ENCODE measurements around the gene NACAD.

The NACAD gene

DNA sequence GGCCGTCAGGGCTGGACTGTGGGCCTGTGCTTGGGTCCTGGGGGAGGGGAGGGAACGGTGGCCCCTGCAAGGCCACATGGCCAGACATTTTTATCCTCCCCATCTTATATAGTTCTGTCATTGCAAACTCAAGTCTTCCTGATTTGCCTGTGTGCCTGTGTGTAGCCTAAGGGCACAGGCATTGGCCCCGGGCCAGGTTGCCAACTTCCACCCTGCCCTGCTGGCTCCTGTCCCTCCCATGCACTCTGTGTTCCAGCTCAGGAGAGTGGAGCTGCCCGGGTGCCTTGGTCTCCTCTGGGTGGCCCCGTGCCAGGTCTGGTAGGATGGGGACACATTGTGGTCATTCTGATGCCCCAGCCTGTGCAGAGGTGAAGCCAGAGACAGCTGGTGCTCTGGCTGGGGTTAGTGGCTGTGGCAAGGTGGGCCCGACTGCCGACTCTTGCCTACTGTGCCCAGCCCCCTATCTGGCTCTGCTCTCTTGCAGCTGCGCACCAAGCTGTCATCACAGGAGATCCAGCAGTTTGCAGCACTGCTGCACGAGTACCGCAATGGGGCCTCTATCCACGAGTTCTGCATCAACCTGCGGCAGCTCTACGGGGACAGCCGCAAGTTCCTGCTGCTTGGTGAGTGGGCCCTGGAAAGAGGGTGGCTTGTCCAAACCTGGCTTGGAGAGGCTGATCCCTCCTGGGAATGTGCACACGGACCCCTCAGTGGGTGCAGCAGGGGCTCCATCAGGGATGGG is 14.8 kb downstream of the NACAD start:
- no peak for DNase-seq

DNA sequence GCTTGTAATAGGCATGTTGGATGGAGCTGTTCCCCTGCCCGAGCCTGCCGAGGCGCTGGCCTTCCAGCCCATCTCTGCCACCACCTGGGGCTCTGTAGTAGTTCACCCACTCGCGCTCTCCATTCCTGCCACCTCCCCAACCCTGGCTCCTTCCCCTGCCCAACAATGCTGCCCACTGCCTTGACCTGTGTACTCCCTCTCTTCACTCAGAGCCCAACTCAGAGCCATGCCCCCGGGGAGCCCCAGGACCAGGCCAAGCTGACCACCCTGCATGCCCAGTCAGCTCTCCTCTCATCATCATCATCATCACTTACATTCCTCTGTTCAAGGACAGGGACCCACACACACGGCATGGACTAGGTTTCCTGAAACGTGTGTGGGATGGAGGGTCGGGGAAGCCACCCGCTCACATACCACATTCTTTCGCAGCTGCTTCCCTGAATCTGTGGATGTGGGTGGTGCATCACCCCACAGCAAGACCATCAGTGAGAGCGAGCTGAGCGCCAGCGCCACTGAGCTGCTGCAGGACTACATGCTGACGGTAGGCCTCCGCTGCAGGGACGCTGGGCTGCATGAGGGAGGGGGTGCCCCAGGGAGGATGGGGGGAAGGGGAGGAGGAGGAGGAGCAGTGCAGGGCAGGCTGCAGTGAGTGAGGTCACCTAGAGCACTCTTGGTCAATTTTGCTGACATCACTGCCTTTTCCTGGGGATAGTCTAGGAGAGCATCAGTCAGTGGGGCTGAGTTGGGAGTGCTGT is 15.6 kb downstream of the NACAD start:
- no peak for DNase-seq

DNA sequence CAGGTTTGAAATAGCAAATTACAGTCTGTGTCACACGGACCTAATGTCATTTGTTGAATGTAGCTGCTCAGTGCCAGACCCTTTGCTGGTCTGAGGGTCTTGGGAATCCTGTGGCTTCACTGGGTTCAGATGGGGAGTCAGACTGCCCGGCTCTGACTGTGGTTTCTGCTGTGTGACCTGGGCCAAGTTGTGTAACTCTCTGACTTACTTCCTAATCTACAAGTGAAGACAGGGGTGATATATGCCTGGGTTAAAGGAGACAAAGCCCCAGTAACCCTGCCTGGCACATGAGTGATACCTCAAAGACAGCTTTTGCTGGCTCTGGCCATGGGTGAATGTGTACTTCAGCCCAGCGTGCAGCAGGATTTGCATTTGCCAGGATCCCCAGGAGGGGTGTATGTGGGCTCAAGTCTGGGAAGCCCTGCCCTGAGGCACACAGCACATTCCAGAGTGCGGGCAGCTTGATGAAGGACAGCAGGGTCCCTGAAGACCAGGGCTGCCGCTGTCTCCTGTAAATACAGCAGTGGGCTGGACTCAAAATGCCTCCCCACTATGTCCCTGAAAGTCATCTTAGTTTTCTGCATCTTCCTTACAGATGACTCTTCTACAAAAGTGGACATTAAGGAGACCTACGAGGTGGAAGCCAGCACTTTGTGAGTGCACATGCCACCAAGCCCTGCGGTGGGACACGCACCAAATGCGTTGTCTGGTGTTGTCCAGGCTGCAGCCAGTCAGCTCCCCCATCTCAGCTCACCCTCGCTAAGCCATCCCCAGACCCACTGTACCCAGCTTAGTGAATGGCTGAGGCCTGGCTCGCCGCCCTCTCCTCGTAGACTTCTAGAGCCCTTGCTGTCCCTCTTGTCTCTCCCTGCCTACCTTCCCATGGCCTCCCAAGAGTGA is 16.4 kb downstream of the NACAD start:
- DNase-seq: no peak

DNA sequence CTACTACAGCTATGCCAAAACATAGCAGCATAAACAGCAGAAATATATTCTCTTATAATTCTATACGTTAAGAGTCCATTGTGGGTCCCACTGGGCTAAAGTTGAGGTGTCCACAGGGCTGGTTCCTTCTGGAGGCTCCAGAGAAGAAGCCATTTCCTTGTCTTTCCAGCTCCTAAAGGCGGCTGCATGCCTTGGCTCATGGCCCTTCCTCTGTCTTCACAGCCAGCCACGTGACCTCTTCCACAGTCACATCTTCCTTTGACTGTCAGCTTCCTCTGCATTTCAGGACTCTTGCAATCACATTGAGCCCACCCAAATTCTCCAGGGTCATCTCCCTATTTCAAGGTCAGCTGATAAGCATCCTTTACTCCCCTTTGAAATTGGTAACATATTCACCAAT is 17.2 kb downstream of the NACAD start:
- DNase-seq: no peak

DNA sequence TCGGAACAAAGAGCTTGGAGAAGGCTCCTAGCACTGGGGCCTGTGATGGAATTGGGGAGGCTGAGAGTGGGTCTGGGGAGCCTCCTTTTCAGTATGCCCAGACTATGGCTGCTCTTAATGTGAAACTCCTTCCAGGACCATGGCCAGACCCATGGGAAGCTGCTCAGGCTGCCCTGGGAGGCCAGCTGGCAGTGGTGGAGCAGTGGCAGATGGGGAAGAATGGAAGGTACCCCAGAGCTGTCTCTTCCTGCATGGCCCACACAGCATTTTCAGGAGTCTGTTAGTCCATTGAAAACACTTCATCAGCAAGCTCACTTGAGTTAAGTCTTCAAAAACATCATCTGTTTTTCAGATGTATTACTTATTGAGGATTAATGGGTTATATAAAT is 18.5 kb downstream of the NACAD start:
- DNase-seq: no peak

DNA sequence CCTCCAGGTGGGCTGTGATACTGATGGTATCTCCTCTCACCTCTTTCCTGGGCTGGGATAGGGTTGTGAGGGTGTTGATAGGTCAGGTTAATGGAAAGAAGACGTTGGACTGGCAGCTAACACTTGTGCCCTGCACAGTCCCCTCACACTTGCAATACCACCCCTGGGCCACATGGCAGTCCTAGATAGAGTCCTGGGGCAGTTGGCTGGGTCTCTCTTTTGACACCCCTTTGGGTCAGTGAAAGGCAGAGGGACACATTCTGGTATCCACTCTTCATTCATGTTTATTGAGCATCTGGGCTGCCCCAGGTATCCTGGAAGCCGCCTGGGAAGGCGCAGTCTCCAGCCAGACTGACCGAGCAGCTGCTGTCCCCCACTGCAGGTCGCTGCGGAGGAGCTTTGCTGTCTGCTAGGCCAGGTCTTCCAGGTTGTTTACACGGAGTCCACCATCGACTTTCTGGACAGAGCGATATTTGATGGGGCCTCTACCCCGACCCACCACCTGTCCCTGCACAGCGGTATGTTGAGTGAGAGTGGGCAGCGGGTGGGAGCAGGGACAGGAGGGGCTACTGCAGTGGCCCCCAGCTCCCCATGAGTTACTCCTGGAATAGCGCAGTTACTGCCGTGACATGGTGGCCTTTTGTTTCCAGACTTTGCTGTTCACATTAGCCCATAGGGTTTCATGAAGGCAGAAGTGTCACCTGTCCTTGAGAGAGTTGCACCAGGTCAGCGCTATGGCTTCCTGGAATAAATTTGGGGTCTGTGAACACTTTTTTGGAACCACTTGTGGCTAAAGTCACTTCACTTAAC is 19.1 kb downstream of the NACAD start:
- no peak for DNase-seq

DNA sequence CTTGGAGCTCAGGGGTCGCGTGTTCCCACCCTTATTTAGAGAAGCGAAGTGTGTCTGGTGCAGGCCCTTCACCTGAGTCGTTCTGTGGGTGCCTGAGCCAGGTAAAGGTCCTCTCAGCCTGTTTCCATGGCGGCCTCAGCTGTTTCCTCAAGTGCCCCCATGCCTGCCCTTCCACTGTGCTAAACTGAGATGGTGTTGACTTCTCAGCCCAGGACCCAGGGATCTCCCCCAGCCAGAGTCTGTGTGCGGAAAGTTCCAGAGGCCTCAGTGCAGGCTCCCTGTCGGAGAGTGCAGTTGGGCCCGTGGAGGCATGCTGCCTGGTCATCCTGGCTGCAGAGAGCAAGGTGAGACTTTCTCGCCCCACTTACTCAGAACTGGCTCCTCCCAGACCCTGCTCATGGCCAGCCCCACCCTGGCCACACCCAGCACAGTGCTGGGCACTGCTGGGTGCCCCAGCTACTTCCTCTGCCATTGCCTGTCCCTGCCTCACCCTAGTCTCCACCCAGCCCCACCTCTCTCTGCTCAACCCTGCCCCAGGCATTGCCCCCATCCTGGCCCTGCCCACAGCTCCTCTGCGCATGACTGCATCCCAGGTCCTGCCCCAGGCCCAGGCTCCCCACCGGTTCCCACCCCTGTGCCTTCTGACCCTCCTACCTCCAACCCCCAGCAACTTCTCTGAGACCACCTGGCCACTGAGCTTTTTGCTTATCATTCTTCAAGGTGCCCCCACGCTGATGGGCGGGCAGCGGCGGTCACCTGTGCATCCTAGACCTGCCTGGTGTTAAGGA is 20.3 kb downstream of the NACAD start:
- DNase-seq: no peak

DNA sequence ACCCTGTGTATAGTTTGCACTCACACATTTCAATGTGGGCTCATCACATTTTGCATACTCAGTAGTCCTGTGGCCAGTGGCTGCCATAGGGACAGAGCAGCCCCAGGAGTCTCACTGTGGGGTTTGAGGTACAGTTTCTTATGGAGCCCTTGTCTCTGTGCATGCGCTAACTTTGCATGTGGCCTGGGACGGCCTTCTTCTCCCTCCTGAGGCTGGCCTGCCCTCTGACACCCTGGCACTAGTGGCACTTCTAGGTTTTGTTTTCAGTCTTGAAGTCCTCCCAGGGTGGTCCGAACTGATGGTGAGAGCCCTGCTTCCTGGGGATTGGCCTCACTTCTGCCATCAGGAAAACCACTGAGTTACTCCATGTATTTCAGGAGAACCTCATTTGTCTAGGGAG is 21.2 kb downstream of the NACAD start:
- DNase-seq: no peak

DNA sequence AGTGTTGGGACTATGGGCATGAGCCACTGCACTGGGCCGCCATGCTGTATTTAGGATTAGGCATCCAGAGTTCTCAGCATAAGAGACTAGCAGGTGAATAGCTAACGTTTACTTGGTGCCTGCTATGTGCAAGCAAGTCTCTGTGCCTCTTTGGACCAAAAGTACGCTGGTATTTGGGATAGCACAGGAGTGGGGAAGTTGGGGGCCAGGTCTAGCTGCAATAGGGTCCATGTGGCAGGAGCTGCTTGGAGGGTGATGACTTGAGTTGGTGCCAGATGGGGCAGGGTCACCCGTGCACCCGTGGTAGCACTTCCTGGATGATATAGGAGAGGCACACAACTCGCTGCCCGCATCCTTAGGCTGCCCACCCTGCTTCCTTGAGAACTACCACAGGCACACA is 22.4 kb downstream of the NACAD start:
- DNase-seq: no peak

DNA sequence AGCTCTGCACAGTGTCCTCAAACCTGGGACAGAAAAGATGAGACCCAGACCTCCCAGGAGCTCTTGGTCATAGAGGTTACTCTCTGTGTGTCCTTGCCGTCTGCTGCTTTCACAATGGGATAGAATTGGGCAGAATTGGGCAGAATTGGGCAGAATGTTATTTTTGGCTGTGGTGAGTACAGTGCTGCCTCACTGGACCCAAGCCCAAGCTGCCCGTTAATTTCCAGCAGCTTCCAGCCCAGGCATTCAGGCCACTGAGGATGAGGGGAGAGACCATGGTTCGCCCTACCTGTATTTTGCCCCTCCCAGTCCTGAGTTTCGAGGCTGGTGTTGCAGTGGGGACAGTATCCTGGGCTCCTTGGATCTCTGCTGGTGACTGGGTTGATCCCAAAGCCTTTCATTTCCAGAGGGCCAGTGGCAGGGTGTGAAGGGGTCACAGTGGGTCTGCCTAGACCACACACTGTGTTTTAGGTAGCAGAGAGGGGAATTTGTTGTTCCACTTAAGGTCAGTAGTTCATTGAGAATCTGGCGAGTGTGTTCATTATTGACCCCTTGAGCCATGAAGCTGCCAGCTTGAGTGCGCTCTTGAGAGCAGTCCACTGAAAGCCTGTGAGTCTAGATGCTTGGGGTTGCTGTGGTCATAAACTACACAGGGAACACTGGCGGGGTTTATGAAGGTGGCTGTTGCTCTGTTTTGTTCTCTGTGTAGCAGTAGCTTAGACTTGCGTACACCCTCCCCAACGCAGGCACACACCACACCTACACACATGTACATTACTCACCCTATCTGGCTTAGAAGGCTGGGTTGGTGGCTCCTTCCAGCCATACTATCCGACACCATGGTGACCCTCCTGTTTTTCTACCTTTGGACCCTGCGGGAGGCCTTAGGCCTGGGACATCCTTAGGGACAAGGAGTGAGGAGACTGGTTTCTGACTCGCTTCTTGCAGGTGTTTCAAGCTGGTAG is 23.5 kb downstream of the NACAD start:
- no peak for DNase-seq

DNA sequence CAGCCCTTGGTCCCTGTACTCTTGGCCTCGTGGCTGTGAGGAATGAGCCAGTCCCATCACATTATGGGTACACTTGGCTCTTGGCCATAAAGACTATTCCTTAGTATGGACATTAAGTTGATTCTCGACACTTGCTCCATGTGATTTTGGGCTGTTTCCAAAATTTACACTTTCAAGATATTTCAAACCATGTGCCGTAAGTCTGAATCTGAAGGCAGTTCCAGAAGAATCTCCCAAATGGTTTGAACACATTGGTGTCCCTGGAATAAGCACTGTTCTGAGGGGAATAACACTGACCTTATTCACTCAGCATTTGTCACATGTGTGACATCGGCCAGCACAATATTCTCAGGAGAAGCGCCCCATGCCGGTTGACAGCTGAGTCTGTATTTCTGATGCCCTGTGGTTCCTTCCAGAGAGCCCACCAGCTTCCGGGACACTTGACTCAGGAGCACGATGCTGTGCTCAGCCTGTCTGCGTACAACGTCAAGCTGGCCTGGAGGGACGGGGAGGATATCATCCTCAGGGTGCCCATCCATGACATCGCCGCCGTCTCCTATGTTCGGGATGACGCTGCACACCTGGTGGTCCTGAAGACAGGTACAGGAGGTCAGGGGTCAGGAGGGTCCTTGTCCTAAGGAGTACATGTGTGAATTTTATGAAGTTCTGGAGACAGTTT is 24.6 kb downstream of the NACAD start:
- no peak for DNase-seq

DNA sequence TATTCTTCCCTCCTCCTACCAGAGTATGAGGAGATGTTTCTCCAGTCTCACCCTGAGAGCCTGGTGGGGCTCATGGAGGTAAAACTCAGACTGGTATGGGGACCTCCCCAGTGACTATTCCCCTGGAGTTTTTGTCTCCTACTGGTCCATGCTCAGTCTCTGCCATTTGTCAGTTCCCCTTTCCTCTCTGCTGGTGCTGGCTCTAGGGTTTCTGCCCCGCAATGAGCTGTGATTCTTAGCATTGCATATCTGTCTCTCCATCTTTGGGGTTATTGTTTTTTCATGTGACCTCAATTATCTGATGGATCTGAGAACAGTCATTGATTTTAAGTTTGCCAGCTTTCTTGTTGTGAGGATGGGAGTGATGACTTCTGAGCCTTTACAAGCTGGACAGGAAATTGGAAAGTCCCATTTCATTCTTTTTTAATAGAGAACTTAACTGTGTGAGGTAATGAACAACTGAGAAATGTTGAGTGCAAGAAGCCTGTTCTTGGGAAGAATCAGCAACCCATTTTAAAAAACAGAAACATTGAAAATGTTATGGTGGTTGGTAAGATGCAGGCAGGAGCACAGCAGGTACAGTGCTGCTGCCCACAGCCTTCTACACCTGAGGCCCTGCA is 26.9 kb downstream of the NACAD start:
- DNase-seq: no peak

DNA sequence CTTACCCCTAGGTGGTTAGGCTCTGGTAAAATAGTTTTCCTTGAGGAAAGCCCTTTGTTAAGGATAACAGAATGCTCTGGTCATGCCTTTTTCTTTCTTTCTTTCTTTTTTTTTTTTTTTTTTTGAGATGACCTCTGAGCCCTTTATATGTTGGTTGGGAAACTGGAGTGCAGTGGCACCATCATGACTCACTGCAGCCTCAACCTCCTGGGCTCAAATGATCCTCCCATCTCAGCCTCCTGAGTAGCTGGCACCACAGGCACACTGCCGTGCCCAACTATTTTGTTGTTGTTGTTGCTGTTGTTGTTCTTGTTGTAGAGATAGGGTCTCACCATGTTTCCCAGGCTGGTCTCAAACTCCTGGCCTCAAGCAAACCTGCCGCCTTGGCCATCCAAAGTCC is 27.4 kb downstream of the NACAD start:
- no peak for DNase-seq

DNA sequence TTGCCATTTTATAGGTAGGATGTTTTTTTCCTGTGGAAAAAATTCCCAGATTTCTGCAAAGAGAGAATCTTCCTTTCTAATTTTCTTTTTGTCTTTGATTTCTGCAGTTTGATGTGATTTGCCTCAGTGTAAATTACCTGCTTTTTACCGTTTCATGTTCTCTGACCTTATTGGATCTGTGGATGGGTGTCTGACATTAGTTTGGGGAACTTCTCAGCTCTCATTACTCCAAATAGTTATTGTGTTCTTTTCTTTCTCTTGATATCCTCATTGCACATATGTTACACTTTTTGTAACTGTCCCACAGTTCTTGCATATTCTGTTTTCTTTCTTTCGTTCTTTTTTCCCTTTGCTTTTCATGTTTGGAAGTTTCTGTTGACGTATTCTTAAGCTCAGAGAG is 28.5 kb downstream of the NACAD start:
- no peak for DNase-seq

DNA sequence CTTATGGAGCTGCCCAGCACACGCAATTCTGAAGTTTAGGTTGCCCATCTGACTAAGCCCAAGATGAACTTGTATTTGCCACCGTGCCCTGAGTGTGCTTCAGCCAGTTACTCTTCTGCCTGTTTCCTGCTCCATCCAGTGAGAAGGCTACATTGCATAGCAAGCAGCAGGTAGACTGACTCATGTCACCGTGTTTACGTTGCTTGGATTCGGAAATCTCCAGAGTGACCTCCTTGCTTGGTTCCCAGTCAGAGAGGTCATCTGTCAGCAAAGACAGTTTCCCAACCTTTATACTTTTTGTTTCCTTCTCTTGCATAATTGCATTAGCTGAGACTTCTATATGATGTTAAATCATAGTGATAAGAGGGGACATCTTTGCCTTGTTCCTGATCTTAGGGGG is 30.9 kb downstream of the NACAD start:
- DNase-seq: no peak

DNA sequence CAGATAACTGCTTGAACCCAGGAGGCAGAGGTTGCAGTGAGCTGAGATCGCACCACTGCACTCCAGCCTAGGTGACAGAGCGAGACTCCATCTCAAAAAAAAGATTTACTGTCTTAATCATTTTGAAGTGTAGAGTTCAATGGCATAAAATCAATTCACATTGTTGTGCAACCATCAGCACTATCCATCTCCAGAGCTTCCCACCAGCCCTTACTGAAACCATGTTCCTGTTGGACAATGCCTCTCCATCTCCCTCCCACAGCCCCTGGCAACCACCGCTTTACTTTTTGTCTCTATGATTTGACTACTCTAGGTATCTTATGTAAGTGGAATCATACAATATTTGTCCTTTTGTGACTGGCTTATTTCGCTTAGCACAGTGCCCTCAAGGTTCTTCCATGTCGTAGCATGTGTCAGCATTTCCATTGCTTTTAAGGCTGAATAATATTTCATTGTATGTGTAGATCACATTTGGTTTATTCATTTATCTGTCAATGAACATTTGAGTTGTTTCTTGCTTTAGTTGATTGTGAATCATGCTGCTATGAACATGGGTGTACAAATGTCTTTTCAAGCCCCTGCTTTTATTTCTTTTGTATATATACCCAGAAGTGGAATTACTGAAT is 33.1 kb downstream of the NACAD start:
- DNase-seq: no peak

DNA sequence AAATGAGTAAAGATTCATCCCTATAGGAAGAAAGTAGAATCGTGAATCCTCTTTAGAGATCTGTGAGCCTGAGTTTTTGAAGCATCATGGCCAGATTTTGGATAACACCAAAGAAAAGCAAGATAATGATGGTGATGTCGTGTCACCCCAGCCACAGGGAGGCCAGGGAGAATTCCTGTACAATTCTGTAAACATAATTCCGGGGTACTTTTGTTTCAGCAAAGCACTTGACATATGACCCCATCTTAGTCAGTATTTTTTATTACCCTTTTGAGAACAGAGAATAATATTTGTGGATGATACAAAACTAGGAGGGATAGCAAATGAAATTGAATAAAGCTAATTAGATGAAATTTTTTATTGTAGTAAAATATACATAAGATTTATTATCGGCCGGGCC is 33.8 kb downstream of the NACAD start:
- DNase-seq: no peak

DNA sequence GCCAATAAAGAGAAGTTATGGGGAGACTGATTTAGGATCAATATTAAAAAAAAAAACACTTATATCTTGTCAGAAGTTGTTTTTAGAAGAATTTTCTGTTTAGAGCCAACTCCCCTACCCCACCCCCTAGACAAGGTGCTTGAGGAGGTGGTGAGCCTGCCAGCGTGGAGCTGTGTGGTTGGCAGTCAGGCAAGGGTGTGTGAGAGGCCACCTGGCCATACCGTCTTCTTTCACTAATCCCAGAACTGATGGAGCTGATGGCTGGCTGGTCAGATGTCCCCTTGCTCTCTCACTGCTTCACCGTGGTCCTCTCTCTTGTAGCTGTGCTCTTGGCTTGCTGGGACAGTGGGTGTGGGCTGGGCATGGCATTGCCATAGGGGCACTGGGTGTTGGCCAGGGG is 34.3 kb downstream of the NACAD start:
- DNase-seq: no peak

DNA sequence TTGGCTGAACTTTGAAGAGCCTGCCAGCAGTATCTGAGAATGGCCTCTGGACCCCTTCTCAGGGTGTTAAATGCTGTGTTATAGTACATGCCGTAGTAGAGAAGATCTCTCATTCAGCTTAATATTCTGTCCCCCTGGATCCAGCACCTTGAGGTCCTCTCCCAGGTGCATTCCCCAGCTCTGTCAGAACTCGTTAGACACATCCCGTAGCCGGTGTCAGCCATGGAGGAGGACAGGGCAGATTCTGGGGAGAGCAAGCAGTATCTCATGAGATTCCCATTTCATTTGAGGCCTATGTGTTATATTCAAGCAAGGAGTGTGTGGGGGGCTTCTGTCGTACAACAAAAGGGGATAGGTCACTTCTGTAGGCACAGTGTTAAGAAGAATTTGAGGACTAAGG is 34.8 kb downstream of the NACAD start:
- no peak for DNase-seq
